Tibial artery (tissue), 4 donors: Measurements from ENCODE around the gene PPME1.

Source experiments
- DNase-seq, 2 donors: peaks; one replicate each; pipeline ENCODE4 v3.0.0-alpha.2; 2019
- H3K27ac ChIP-seq, 2 donors: fragments of 200-600 bp; sonication (generic) in 1 of 2; 1 replicate in 1 of 2; 2 replicates in 1 of 2; pipeline ENCODE4 v1.5.1; 2018 to 2019; ENCODE audit warnings: mild to moderate bottlenecking in 1 of 2
- H3K27me3 ChIP-seq, 2 donors: fragments of 200-600 bp; sonication (generic) in 1 of 2; one replicate each; pipeline versions ENCODE4 v1.5.1 to v1.6.0; 2016 to 2019
- H3K36me3 ChIP-seq, 3 donors: fragments of 200-600 bp; sonication (generic) in 2 of 3; one replicate each; pipeline ENCODE4 v1.5.1; 2016 to 2019; ENCODE audit warnings: mild to moderate bottlenecking in 2 of 3
- H3K4me1 ChIP-seq, 4 donors: fragments of 200-600 bp; sonication (generic) in 2 of 4; 1 replicate in 3 of 4; 2 replicates in 1 of 4; pipeline ENCODE4 v1.5.1; 2016 to 2019
- H3K4me3 ChIP-seq, 2 donors: fragments of 200-600 bp; sonication (generic) in 1 of 2; 1 replicate in 1 of 2; 2 replicates in 1 of 2; pipeline ENCODE4 v1.5.1; 2018 to 2019; ENCODE audit warnings: mild to moderate bottlenecking in 2 of 2
- H3K9me3 ChIP-seq, 3 donors: fragments of 200-600 bp; sonication (generic) in 1 of 3; one replicate each; pipeline ENCODE4 v1.5.1; 2016 to 2019
- intact Hi-C: fragments of 100-400 bp; cut with DNase I; formaldehyde crosslinking; loops from one replicate; pipeline ENCODE4 v1.15.0; 2023; ENCODE audit warnings: low total_unique reads
- TF ChIP-seq, protein P1 (sequence below), 2 experiments: fragments of 200-600 bp in 1 of 2; fragments of 450-650 bp in 1 of 2; IDR thresholded peaks; one replicate each; pipeline ENCODE4 v1.5.1; 2017 to 2019; ENCODE audit warnings: antibody characterized with exemption in 2 of 2, mild to moderate bottlenecking in 1 of 2, moderate library complexity in 1 of 2

The PPME1 gene

GRCh38 chr11:74256378-74257133 is 85.5 kb downstream of the PPME1 start:
- DNase-seq = no peak
- Histone ChIP-seq H3K9me3 (no peaks in the 10 kb centered on the region), H3K4me3 (no peak overlapping the region), H3K27me3 (no peaks in the 10 kb centered on the region), H3K36me3 (peaks cover 16 to 37% (median 28%) of the 10 kb centered on the region in 3 donors), H3K4me1 (peaks cover 0 to 18% (median 12%) of the 10 kb centered on the region in 4 donors), H3K27ac (no peak overlapping the region)
- TF ChIP-seq, protein P1, sequence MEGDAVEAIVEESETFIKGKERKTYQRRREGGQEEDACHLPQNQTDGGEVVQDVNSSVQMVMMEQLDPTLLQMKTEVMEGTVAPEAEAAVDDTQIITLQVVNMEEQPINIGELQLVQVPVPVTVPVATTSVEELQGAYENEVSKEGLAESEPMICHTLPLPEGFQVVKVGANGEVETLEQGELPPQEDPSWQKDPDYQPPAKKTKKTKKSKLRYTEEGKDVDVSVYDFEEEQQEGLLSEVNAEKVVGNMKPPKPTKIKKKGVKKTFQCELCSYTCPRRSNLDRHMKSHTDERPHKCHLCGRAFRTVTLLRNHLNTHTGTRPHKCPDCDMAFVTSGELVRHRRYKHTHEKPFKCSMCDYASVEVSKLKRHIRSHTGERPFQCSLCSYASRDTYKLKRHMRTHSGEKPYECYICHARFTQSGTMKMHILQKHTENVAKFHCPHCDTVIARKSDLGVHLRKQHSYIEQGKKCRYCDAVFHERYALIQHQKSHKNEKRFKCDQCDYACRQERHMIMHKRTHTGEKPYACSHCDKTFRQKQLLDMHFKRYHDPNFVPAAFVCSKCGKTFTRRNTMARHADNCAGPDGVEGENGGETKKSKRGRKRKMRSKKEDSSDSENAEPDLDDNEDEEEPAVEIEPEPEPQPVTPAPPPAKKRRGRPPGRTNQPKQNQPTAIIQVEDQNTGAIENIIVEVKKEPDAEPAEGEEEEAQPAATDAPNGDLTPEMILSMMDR (IDR thresholded peaks at IDR 0.05) = no peak
- intact Hi-C loops = loop anchor here (5.0 to 10.0 kb wide), 3 partner anchors 68 to 191 kb away; no protein-coding TSS in a partner anchor

DNA sequence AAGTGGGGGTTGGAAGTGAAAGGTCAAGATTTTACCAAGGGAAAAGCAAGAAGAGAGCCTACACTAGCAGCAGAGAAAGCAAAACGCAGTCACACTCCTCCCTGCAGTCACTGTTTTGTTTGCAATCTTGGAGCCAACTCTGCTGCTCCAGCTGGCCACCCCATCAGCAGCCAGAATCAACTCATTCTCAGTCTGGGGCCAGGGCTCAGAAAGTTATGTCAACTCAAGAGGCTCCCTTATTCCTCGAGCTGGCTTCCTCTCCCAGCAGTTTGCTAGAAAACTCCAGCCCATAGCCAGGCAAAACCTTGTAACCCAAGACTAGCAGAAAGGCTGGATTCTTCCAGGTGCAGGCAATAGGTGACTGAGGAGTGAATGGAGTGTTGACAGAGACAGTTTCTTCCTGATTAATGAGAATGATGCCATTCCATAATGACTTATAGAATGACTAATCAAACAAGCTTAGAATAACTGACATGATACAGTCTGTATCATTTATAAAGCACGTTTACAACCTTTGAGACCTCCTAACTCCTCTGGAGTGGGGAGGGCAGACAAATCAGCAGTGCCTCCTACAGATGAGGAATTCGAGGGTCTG is 87.0 kb downstream of the PPME1 start:
- peak; percentile 66 to 86 for DNase-seq
- Histone ChIP-seq H3K4me1 (peaks cover 0 to 18% (median 12%) of the 10 kb centered on the region in 4 donors), H3K36me3 (peaks cover 8 to 22% (median 18%) of the 10 kb centered on the region in 3 donors), H3K27me3 (peaks cover 0 to 2% of the 10 kb centered on the region in 2 donors), H3K27ac (no peak overlapping the region), H3K9me3 (no peaks in the 10 kb centered on the region), H3K4me3 (no peak overlapping the region)
- intact Hi-C loops = loop anchor here (5.0 to 10.0 kb wide), 3 partner anchors 67 to 189 kb away; no protein-coding TSS in a partner anchor
- TF ChIP-seq, protein P1 (IDR thresholded peaks at IDR 0.05) = no peak

GRCh38 chr11:74262725-74263124 is 91.6 kb downstream of the PPME1 start:
- Histone ChIP-seq H3K4me3 (no peak overlapping the region), H3K36me3 (no peaks in the 10 kb centered on the region), H3K27ac (no peak overlapping the region), H3K9me3 (no peaks in the 10 kb centered on the region), H3K27me3 (peaks cover 0 to 2% of the 10 kb centered on the region in 2 donors), H3K4me1 (peaks cover 0 to 12% (median 8%) of the 10 kb centered on the region in 4 donors)
- no peak for DNase-seq
- intact Hi-C loops = no loop called here
- TF ChIP-seq, protein P1 (IDR thresholded peaks at IDR 0.05) = no peak

DNA sequence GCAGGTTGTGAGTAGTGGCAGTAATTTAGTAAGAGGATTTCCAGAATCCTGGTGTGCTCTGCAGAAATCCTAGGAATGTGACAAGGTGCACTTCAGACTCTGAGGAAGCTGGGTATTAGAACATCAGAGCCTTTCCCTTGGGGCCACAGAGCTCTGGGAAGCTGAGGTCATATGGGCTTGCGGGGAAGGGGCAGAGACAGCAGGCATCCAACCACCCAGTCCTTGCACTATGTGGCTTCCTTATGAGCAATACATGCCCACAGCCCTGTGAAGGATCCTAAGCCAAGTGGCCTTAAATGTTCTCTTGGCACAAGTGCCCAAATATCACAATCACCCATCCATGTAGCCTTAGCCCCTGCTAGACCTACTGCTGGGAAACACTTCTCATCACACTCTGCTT is 94.2 kb downstream of the PPME1 start:
- TF ChIP-seq, protein P1 (IDR thresholded peaks at IDR 0.05) = no peak
- intact Hi-C loops = no loop called here
- Histone ChIP-seq H3K4me3 (no peak overlapping the region), H3K27ac (no peak overlapping the region), H3K4me1 (no peaks in the 10 kb centered on the region), H3K9me3 (no peaks in the 10 kb centered on the region), H3K36me3 (no peaks in the 10 kb centered on the region), H3K27me3 (peaks cover 0 to 2% of the 10 kb centered on the region in 2 donors)
- DNase-seq = no peak

GRCh38 chr11:74267014-74267413 is 95.9 kb downstream of the PPME1 start:
- no peak for DNase-seq
- TF ChIP-seq, protein P1 (IDR thresholded peaks at IDR 0.05) = no peak
- Histone ChIP-seq H3K27ac (no peak overlapping the region), H3K27me3 (peaks cover 0 to 2% of the 10 kb centered on the region in 2 donors), H3K9me3 (no peaks in the 10 kb centered on the region), H3K4me3 (no peak overlapping the region), H3K4me1 (no peaks in the 10 kb centered on the region), H3K36me3 (no peaks in the 10 kb centered on the region)
- intact Hi-C loops = no loop called here
